MM.1S (cell line): ENCODE results near the gene SLIT2.

Experiments used
- DNase-seq: peaks from one replicate; pipeline ENCODE4 v3.0.0-alpha.2; 2015
- H2AFZ ChIP-seq: fragments of 300-600 bp; sonication (generic); 2 replicates; pipeline ENCODE4 v1.6.0; 2016; ENCODE audit warnings: antibody characterized with exemption, low read length
- H3F3A ChIP-seq: fragments of 300-600 bp; sonication (generic); 2 replicates; pipeline ENCODE4 v1.6.1; 2016; ENCODE audit warnings: mild to moderate bottlenecking, antibody characterized with exemption, low read length, moderate library complexity, mixed read lengths; ENCODE audit not compliant: insufficient read depth
- H3K27ac ChIP-seq: fragments of 300-600 bp; sonication (generic); 2 replicates; pipeline ENCODE4 v1.5.1; 2016; ENCODE audit warnings: mild to moderate bottlenecking, low read length
- H3K27me3 ChIP-seq: fragments of 300-600 bp; sonication (generic); replicated peaks from 2 replicates; pipeline ENCODE4 v1.6.0; 2016; ENCODE audit warnings: low read length; ENCODE audit not compliant: insufficient read depth
- H3K36me3 ChIP-seq: fragments of 300-600 bp; sonication (generic); replicated peaks from 2 replicates; pipeline ENCODE4 v1.6.1; 2016; ENCODE audit warnings: mild to moderate bottlenecking, low read length, mixed read lengths; ENCODE audit not compliant: insufficient read depth
- H3K4me1 ChIP-seq: fragments of 300-600 bp; sonication (generic); 2 replicates; pipeline ENCODE4 v1.6.1; 2016; ENCODE audit warnings: low read length, mixed read lengths
- H3K4me2 ChIP-seq: fragments of 300-600 bp; sonication (generic); 2 replicates; pipeline ENCODE4 v1.6.0; 2016; ENCODE audit warnings: low read depth, low read length
- H3K4me3 ChIP-seq: fragments of 300-600 bp; sonication (generic); 2 replicates; pipeline ENCODE4 v1.5.1; 2016; ENCODE audit warnings: low read length, mixed read lengths
- H3K79me2 ChIP-seq: fragments of 300-600 bp; sonication (generic); 2 replicates; pipeline ENCODE4 v1.6.1; 2016; ENCODE audit warnings: mixed run types, low read length, mixed read lengths
- H3K9ac ChIP-seq: fragments of 300-600 bp; sonication (generic); 2 replicates; pipeline ENCODE4 v1.6.1; 2016; ENCODE audit warnings: low read length, mixed read lengths
- H3K9me2 ChIP-seq: fragments of 300-600 bp; sonication (generic); replicated peaks from 2 replicates; pipeline ENCODE4 v1.6.1; 2016; ENCODE audit warnings: mild to moderate bottlenecking, low read length, mixed read lengths; ENCODE audit not compliant: insufficient read depth
- H3K9me3 ChIP-seq: fragments of 300-600 bp; sonication (generic); replicated peaks from 2 replicates; pipeline ENCODE4 v1.6.1; 2016; ENCODE audit warnings: mild to moderate bottlenecking, low read length, mixed read lengths; ENCODE audit not compliant: insufficient read depth
- H4K20me1 ChIP-seq: fragments of 300-600 bp; sonication (generic); 2 replicates; pipeline ENCODE4 v1.6.1; 2016; ENCODE audit warnings: mild to moderate bottlenecking, low read length, moderate library complexity, mixed read lengths; ENCODE audit not compliant: insufficient read depth
- CTCF ChIP-seq: fragments of 300-600 bp; sonication (generic); IDR thresholded peaks from 2 replicates; pipeline ENCODE4 v1.5.1; 2016; ENCODE audit warnings: antibody characterized with exemption, low read length, mixed read lengths
- EZH2 ChIP-seq: fragments of 300-600 bp; sonication (generic); optimal IDR thresholded peaks from 2 replicates; pipeline ENCODE3; 2017; ENCODE audit warnings: low read depth, mild to moderate bottlenecking, antibody characterized with exemption, low read length, mixed read lengths
- EZH2phosphoT487 ChIP-seq: fragments of 300-600 bp; sonication (generic); IDR thresholded peaks from 2 replicates; pipeline ENCODE4 v1.6.1; 2018; ENCODE audit warnings: antibody characterized with exemption, low read length

SLIT2 gene

GRCh38 chr4:20259707-20260106, 8.0 kb downstream of the SLIT2 start:
- Histone ChIP-seq H4K20me1 (no peaks in the 10 kb centered on the region), H3K9me2 (no peaks in the 10 kb centered on the region), H3K79me2 (no peaks in the 10 kb centered on the region), H3K4me3 (no peak overlapping the region), H3K4me1 (no peaks in the 10 kb centered on the region), H3K27me3 (no peaks in the 10 kb centered on the region), H3K36me3 (no peaks in the 10 kb centered on the region; the same call in 1 of the 2 replicates), H2AFZ (no peak overlapping the region), H3K4me2 (no peak overlapping the region), H3K9me3 (0 out of 2 replicates have a peak, but pooled peaks cover 3% of the 10 kb centered on the region), H3K27ac (no peak overlapping the region), H3F3A (no peaks in the 10 kb centered on the region), H3K9ac (no peak overlapping the region)
- TF ChIP-seq EZH2 (no peak), CTCF (no peak), EZH2phosphoT487 (no peak)
- DNase-seq = no peak

- no peak for TF ChIP-seq EZH2phosphoT487
- no peak for TF ChIP-seq CTCF
- no peak for TF ChIP-seq EZH2
- Histone ChIP-seq H3K4me1 (no peaks in the 10 kb centered on the region), H3K27ac (no peak overlapping the region), H3K4me2 (no peak overlapping the region), H3K79me2 (no peaks in the 10 kb centered on the region), H3F3A (no peaks in the 10 kb centered on the region), H3K9ac (no peak overlapping the region), H2AFZ (no peak overlapping the region), H3K4me3 (no peak overlapping the region), H3K27me3 (no peaks in the 10 kb centered on the region), H3K9me2 (no peaks in the 10 kb centered on the region), H4K20me1 (no peaks in the 10 kb centered on the region), H3K36me3 (no peaks in the 10 kb centered on the region; the same call in 1 of the 2 replicates), H3K9me3 (0 out of 2 replicates have a peak, but pooled peaks cover 3% of the 10 kb centered on the region)
- no peak for DNase-seq
Observed at GRCh38 chr4:20260821-20261220, 9.1 kb downstream of the SLIT2 start.

- Histone ChIP-seq H3K9me3 (0 out of 2 replicates have a peak, but pooled peaks cover 3% of the 10 kb centered on the region), H3K4me2 (no peak overlapping the region), H3F3A (no peaks in the 10 kb centered on the region), H2AFZ (no peak overlapping the region), H3K27me3 (no peaks in the 10 kb centered on the region), H3K4me1 (no peaks in the 10 kb centered on the region), H4K20me1 (no peaks in the 10 kb centered on the region), H3K9ac (no peak overlapping the region), H3K27ac (no peak overlapping the region), H3K79me2 (no peaks in the 10 kb centered on the region), H3K4me3 (no peak overlapping the region), H3K9me2 (no peaks in the 10 kb centered on the region), H3K36me3 (no peaks in the 10 kb centered on the region; the same call in 1 of the 2 replicates)
- DNase-seq = no peak
- TF ChIP-seq EZH2 = no peak
- no peak for TF ChIP-seq CTCF
- TF ChIP-seq EZH2phosphoT487 = no peak
Observed at GRCh38 chr4:20262221-20262620, 10.5 kb downstream of the SLIT2 start.
